ENCODE measurements around the gene SLC38A3.

SLC38A3 gene

GRCh38 chr3:50168791-50169190, 36.3 kb upstream of the SLC38A3 start:
- FAIRE-seq = no peak

GRCh38 chr3:50169232-50169832, 35.7 kb upstream of the SLC38A3 start:
- FAIRE-seq (no peak), DNase-seq (ENCODE audit: low spot score) (no peak)

More at GRCh38 chr3:50168791-50169190, 36.3 kb upstream of the SLC38A3 start:
- no peak for DNase-seq (ENCODE audit: low spot score)

- no peak for FAIRE-seq
- no peak for DNase-seq (ENCODE audit: low spot score)
Observed at GRCh38 chr3:50169858-50170257, 35.2 kb upstream of the SLC38A3 start.

- no peak for FAIRE-seq
- DNase-seq (ENCODE audit: low spot score) = peak; percentile 82
Observed at GRCh38 chr3:50170689-50171088, 34.4 kb upstream of the SLC38A3 start.

- FAIRE-seq (no peak), DNase-seq (ENCODE audit: low spot score) (no peak)
Observed at GRCh38 chr3:50171540-50172301, 33.4 kb upstream of the SLC38A3 start.

- DNase-seq (ENCODE audit: low spot score) = no peak
- no peak for FAIRE-seq
Observed at GRCh38 chr3:50172626-50173220, 32.3 kb upstream of the SLC38A3 start.

- FAIRE-seq = no peak
Observed at GRCh38 chr3:50173685-50174516, 31.2 kb upstream of the SLC38A3 start.

GRCh38 chr3:50174517-50174895, 30.6 kb upstream of the SLC38A3 start:
- no peak for FAIRE-seq
- DNase-seq (ENCODE audit: low spot score) = no peak

More at GRCh38 chr3:50173685-50174516, 31.2 kb upstream of the SLC38A3 start:
- DNase-seq (ENCODE audit: low spot score) = no peak

GRCh38 chr3:50174947-50175524, 30.0 kb upstream of the SLC38A3 start:
- DNase-seq (ENCODE audit: low spot score) (no peak), FAIRE-seq (no peak)

GRCh38 chr3:50177346-50177745, 27.7 kb upstream of the SLC38A3 start:
- DNase-seq (ENCODE audit: low spot score) (no peak), FAIRE-seq (no peak)

- FAIRE-seq (no peak), DNase-seq (ENCODE audit: low spot score) (no peak)
Observed at GRCh38 chr3:50179710-50180109, 25.4 kb upstream of the SLC38A3 start.

GRCh38 chr3:50181985-50182384, 23.1 kb upstream of the SLC38A3 start:
- DNase-seq (ENCODE audit: low spot score) (no peak), FAIRE-seq (no peak)

GRCh38 chr3:50182533-50183099, 22.5 kb upstream of the SLC38A3 start:
- FAIRE-seq = no peak
- DNase-seq (ENCODE audit: low spot score) = no peak

GRCh38 chr3:50183755-50184154, 21.3 kb upstream of the SLC38A3 start:
- FAIRE-seq (no peak), DNase-seq (ENCODE audit: low spot score) (no peak)

GRCh38 chr3:50184242-50184978, 20.7 kb upstream of the SLC38A3 start:
- FAIRE-seq = no peak
- no peak for DNase-seq (ENCODE audit: low spot score)

- no peak for DNase-seq (ENCODE audit: low spot score)
- no peak for FAIRE-seq
Observed at GRCh38 chr3:50185230-50185629, 19.8 kb upstream of the SLC38A3 start.

- DNase-seq (ENCODE audit: low spot score) (no peak), FAIRE-seq (no peak)
Observed at GRCh38 chr3:50186096-50186495, 19.0 kb upstream of the SLC38A3 start.

- no peak for DNase-seq (ENCODE audit: low spot score)
- FAIRE-seq = no peak
Observed at GRCh38 chr3:50187750-50188149, 17.3 kb upstream of the SLC38A3 start.

GRCh38 chr3:50189274-50189673, 15.8 kb upstream of the SLC38A3 start:
- DNase-seq (ENCODE audit: low spot score) (peak; percentile 71), FAIRE-seq (no peak)

GRCh38 chr3:50189989-50190388, 15.1 kb upstream of the SLC38A3 start:
- FAIRE-seq (no peak), DNase-seq (ENCODE audit: low spot score) (no peak)
